H9 (cell line): ENCODE results near the gene TMEM52B. TPM values are rescaled to one million over a fixed set of nuclear protein-coding genes. Genes with fewer than 3 reads are reported as not detected.

Source experiments
- DNase-seq: peaks from one replicate; pipeline ENCODE4 v3.0.0-alpha.2; 2017
- H2AFZ ChIP-seq: one replicate; pipeline ENCODE4 v1.6.1; 2013; ENCODE audit warnings: mild to moderate bottlenecking, low read length, control low read depth, moderate library complexity
- H2AK5ac ChIP-seq: 2 replicates; pipeline ENCODE4 v1.6.1; 2013; ENCODE audit warnings: low read length, control low read depth, mixed read lengths; ENCODE audit not compliant: insufficient read length
- H2BK120ac ChIP-seq: one replicate; pipeline ENCODE4 v1.6.1; 2013; ENCODE audit warnings: low read depth, mild to moderate bottlenecking, low read length, control low read depth, inconsistent platforms; ENCODE audit not compliant: poor library complexity, severe bottlenecking
- H2BK12ac ChIP-seq: 2 replicates; pipeline ENCODE4 v1.6.1; 2013; ENCODE audit warnings: low read length, control low read depth, mixed read lengths, low read depth; ENCODE audit not compliant: insufficient read length
- H2BK15ac ChIP-seq: 2 replicates; pipeline ENCODE4 v1.6.1; 2013; ENCODE audit warnings: low read depth, low read length, control low read depth
- H2BK20ac ChIP-seq: one replicate; pipeline ENCODE4 v1.6.1; 2013; ENCODE audit warnings: low read depth, mild to moderate bottlenecking, low read length, control low read depth, inconsistent platforms; ENCODE audit not compliant: poor library complexity, severe bottlenecking
- H2BK5ac ChIP-seq: 2 replicates; pipeline ENCODE4 v1.6.1; 2013; ENCODE audit warnings: low read length, control low read depth, mixed read lengths; ENCODE audit not compliant: insufficient read length
- H3K14ac ChIP-seq: 2 replicates; pipeline ENCODE4 v1.6.1; 2013; ENCODE audit warnings: low read length, control low read depth; ENCODE audit not compliant: insufficient read depth
- H3K18ac ChIP-seq: 2 replicates; pipeline ENCODE4 v1.6.1; 2013; ENCODE audit warnings: low read depth, mild to moderate bottlenecking, mixed read lengths, low read length, control low read depth; ENCODE audit not compliant: insufficient read length
- H3K23ac ChIP-seq: 2 replicates; pipeline ENCODE4 v1.6.1; 2013; ENCODE audit warnings: low read length, control low read depth, mixed read lengths, low read depth; ENCODE audit not compliant: insufficient read length
- H3K23me2 ChIP-seq: 2 replicates; pipeline ENCODE4 v1.6.1; 2013; ENCODE audit warnings: low read depth, mild to moderate bottlenecking, mixed read lengths, low read length, control low read depth; ENCODE audit not compliant: insufficient read length, poor library complexity, severe bottlenecking
- H3K27ac ChIP-seq: 2 replicates; pipeline ENCODE4 v1.5.1; 2013; ENCODE audit warnings: low read length, control low read depth, mixed read lengths, low read depth; ENCODE audit not compliant: insufficient read length
- H3K27me3 ChIP-seq: 2 replicates; pipeline ENCODE4 v1.6.1; 2013; ENCODE audit warnings: low read length, control low read depth, inconsistent platforms; ENCODE audit not compliant: insufficient read depth
- H3K4ac ChIP-seq: 2 replicates; pipeline ENCODE4 v1.6.1; 2013; ENCODE audit warnings: low read depth, mild to moderate bottlenecking, control low read depth, inconsistent platforms, low read length, moderate library complexity
- H3K4me1 ChIP-seq: 2 replicates; pipeline ENCODE4 v1.6.1; 2013; ENCODE audit warnings: low read length, control low read depth, inconsistent platforms; ENCODE audit not compliant: insufficient read depth
- H3K4me2 ChIP-seq: 2 replicates; pipeline ENCODE4 v1.6.1; 2013; ENCODE audit warnings: low read length, control low read depth, mixed read lengths; ENCODE audit not compliant: insufficient read length, insufficient read depth
- H3K56ac ChIP-seq: 2 replicates; pipeline ENCODE4 v1.6.1; 2013; ENCODE audit warnings: low read depth, mild to moderate bottlenecking, mixed read lengths, low read length, control low read depth; ENCODE audit not compliant: insufficient read length
- H3K79me1 ChIP-seq: 2 replicates; pipeline ENCODE4 v1.6.1; 2013; ENCODE audit warnings: low read depth, mild to moderate bottlenecking, moderate library complexity, low read length, control low read depth, inconsistent platforms; ENCODE audit not compliant: insufficient read depth, poor library complexity, severe bottlenecking
- H3K79me2 ChIP-seq: 2 replicates; pipeline ENCODE4 v1.6.1; 2013; ENCODE audit warnings: low read length, control low read depth, inconsistent platforms; ENCODE audit not compliant: insufficient read depth
- H3K9ac ChIP-seq: 2 replicates; pipeline ENCODE4 v1.6.1; 2013; ENCODE audit warnings: low read length, control low read depth, mixed read lengths; ENCODE audit not compliant: insufficient read length; ENCODE audit errors: extremely low read depth
- H3K9me3 ChIP-seq: one replicate; pipeline ENCODE4 v1.6.1; 2013; ENCODE audit warnings: low read depth, low read length, inconsistent platforms; ENCODE audit not compliant: control insufficient read depth
- H3T11ph ChIP-seq: one replicate; pipeline ENCODE4 v1.6.1; 2013; ENCODE audit warnings: mild to moderate bottlenecking, low read length, control low read depth, inconsistent platforms
- H4K20me1 ChIP-seq: one replicate; pipeline ENCODE4 v1.6.1; 2013; ENCODE audit not compliant: control insufficient read depth, insufficient read length, insufficient read depth
- H4K5ac ChIP-seq: 2 replicates; pipeline ENCODE4 v1.6.1; 2013; ENCODE audit warnings: low read depth, mild to moderate bottlenecking, mixed read lengths, low read length, control low read depth; ENCODE audit not compliant: insufficient read length
- H4K8ac ChIP-seq: replicated peaks from 2 replicates; pipeline ENCODE4 v1.6.1; 2013; ENCODE audit warnings: low read length, control low read depth, mixed read lengths, low read depth; ENCODE audit not compliant: insufficient read length
- H4K91ac ChIP-seq: 2 replicates; pipeline ENCODE4 v1.6.1; 2013; ENCODE audit warnings: low read depth, mild to moderate bottlenecking, moderate library complexity, mixed read lengths, low read length, control low read depth; ENCODE audit not compliant: insufficient read length
- H3K27ac Mint-ChIP-seq, 3 experiments: 2 replicates in 2 of 3; 3 replicates in 1 of 3; pipeline ENCODE4 v1.8.0; 2020 to 2021; ENCODE audit warnings: mixed read lengths in 3 of 3, mild to moderate bottlenecking in 1 of 3, moderate library complexity in 1 of 3
- H3K27me3 Mint-ChIP-seq: 2 replicates; pipeline ENCODE4 v1.8.0; 2021; ENCODE audit warnings: low read depth, mild to moderate bottlenecking, moderate library complexity, mixed read lengths
- H3K36me3 Mint-ChIP-seq, 3 experiments: 2 replicates in 2 of 3; 3 replicates in 1 of 3; pipeline ENCODE4 v1.8.0; 2020 to 2021; ENCODE audit warnings: low read depth in 3 of 3, mixed read lengths in 3 of 3; ENCODE audit not compliant: insufficient read depth in 1 of 3
- H3K4me1 Mint-ChIP-seq, 2 experiments: 2 replicates each; pipeline ENCODE4 v1.8.0; 2020; ENCODE audit warnings: mixed read lengths in 2 of 2
- H3K4me3 Mint-ChIP-seq, 2 experiments: 2 replicates in 1 of 2; 3 replicates in 1 of 2; pipeline ENCODE4 v1.8.0; 2020 to 2021; ENCODE audit warnings: mild to moderate bottlenecking in 2 of 2, mixed read lengths in 2 of 2, moderate library complexity in 1 of 2
- H3K9me3 Mint-ChIP-seq, 2 experiments: 2 replicates in 1 of 2; 3 replicates in 1 of 2; pipeline ENCODE4 v1.8.0; 2020; ENCODE audit warnings: mild to moderate bottlenecking in 2 of 2, mixed read lengths in 2 of 2, moderate library complexity in 1 of 2
- WGBS: extraction: QIAGEN DNeasy Blood & Tissue Kit; methylation state at CpG from one replicate; pipeline ENCODE4 v1.1.7; 2013; ENCODE audit warnings: missing lambda C conversion rate, low lambda C conversion rate, mixed read lengths; ENCODE audit not compliant: insufficient read length; ENCODE audit errors: extremely low coverage; 5-methylcytosine and 5-hydroxymethylcytosine counted together
- total RNA-seq: library from RNA; stranded (reverse); gene quantifications from 2 replicates; pipeline ENCODE4 v1.2.1, GENCODE V29; 2021
- TF ChIP-seq, protein P1 (sequence below): fragments of 200-600 bp; sonication (generic); conservative IDR thresholded peaks from 3 replicates; pipeline ENCODE4 v1.8.0; 2021; ENCODE audit warnings: antibody characterized with exemption, mild to moderate bottlenecking

The TMEM52B gene
- total RNA-seq, 1 experiment from 2014 or later = not detected

DNA sequence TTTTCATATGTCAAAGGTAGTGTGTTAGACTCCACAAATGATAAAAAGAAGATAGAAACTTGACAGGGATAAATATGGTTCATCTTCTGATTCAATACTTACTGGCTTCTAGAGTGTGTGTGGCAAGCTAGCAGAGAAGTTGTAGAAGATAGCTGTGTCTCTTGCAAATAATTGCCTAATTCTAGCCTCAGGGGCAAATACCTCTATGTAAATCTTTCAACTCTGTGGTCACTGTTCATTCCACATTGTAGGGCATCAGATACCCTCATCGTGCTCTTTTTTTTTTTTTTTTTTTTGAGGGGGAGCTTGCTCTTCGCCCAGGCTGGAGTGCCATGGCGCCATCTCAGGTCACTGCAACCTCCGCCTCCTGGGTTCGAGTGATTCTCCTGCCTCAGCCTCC lies 8.6 kb upstream of the TMEM52B start:
- H3K23me2 ChIP-seq = no peaks in the 10 kb centered on the region
- no peak overlapping the region for H2AFZ ChIP-seq
- H2BK5ac ChIP-seq = no peak overlapping the region
- DNase-seq = no peak
- H3K9me3 ChIP-seq = no peaks in the 10 kb centered on the region
- no peaks in the 10 kb centered on the region for H4K20me1 ChIP-seq
- TF ChIP-seq, protein P1, sequence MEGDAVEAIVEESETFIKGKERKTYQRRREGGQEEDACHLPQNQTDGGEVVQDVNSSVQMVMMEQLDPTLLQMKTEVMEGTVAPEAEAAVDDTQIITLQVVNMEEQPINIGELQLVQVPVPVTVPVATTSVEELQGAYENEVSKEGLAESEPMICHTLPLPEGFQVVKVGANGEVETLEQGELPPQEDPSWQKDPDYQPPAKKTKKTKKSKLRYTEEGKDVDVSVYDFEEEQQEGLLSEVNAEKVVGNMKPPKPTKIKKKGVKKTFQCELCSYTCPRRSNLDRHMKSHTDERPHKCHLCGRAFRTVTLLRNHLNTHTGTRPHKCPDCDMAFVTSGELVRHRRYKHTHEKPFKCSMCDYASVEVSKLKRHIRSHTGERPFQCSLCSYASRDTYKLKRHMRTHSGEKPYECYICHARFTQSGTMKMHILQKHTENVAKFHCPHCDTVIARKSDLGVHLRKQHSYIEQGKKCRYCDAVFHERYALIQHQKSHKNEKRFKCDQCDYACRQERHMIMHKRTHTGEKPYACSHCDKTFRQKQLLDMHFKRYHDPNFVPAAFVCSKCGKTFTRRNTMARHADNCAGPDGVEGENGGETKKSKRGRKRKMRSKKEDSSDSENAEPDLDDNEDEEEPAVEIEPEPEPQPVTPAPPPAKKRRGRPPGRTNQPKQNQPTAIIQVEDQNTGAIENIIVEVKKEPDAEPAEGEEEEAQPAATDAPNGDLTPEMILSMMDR = no peak
- no peak overlapping the region for H3K27ac ChIP-seq
- no peak overlapping the region for H3K27ac Mint-ChIP-seq
- H2AK5ac ChIP-seq = no peak overlapping the region
- no peak overlapping the region for H2BK15ac ChIP-seq
- no peaks in the 10 kb centered on the region for H3K79me2 ChIP-seq
- no peaks in the 10 kb centered on the region for H3K27me3 Mint-ChIP-seq
- H3T11ph ChIP-seq = no peak overlapping the region
- H3K4me3 Mint-ChIP-seq = no peak overlapping the region
- H3K9ac ChIP-seq = no peak overlapping the region
- H3K23ac ChIP-seq = no peak overlapping the region
- H4K91ac ChIP-seq = no peak overlapping the region
- no peak overlapping the region for H3K14ac ChIP-seq
- H3K56ac ChIP-seq = no peak overlapping the region
- H3K27me3 ChIP-seq = no peaks in the 10 kb centered on the region
- H3K4ac ChIP-seq = no peak overlapping the region
- H3K4me2 ChIP-seq = no peak overlapping the region
- H3K9me3 Mint-ChIP-seq = no peaks in the 10 kb centered on the region
- no peak overlapping the region for H2BK120ac ChIP-seq
- H3K4me1 Mint-ChIP-seq = no peaks in the 10 kb centered on the region
- no peak overlapping the region for H2BK20ac ChIP-seq
- no peaks in the 10 kb centered on the region for H3K79me1 ChIP-seq
- no peak overlapping the region for H3K18ac ChIP-seq
- no peaks in the 10 kb centered on the region; a peak in 1 of 7 replicates for H3K36me3 Mint-ChIP-seq
- whole genome bisulfite sequencing = no CpG with 5 or more reads among the region's 5 CpGs
- H3K4me1 ChIP-seq = no peaks in the 10 kb centered on the region
- H4K5ac ChIP-seq = no peak overlapping the region
- H4K8ac ChIP-seq = no peak overlapping the region
- H2BK12ac ChIP-seq = no peak overlapping the region
